ENCODE data around the gene IMMP2L.

Gene IMMP2L

DNA sequence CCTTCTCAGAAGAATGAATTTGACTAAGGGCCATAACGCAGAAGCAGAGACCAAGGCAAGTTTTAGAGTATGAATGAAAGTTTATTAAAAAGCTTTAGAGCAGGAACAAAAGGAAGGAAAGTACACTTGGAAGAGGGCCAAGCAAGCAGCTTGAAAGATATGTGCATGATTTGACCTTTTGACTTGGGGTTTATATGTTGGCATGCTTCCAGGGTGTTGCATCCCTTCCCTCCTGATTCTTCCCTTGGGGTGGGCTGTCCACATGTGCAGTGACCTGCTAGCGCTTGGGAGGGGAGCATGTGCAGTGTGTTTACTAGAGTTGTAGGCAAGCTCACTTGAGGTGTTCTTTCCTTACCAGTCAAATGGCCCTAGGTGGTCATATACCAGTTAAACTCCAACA, 509.3 kb downstream of the IMMP2L start:
- Histone ChIP-seq H3K36me3 (no peaks in the 10 kb centered on the region), H3K27me3 (no peaks in the 10 kb centered on the region)
- TF ChIP-seq, protein P1, sequence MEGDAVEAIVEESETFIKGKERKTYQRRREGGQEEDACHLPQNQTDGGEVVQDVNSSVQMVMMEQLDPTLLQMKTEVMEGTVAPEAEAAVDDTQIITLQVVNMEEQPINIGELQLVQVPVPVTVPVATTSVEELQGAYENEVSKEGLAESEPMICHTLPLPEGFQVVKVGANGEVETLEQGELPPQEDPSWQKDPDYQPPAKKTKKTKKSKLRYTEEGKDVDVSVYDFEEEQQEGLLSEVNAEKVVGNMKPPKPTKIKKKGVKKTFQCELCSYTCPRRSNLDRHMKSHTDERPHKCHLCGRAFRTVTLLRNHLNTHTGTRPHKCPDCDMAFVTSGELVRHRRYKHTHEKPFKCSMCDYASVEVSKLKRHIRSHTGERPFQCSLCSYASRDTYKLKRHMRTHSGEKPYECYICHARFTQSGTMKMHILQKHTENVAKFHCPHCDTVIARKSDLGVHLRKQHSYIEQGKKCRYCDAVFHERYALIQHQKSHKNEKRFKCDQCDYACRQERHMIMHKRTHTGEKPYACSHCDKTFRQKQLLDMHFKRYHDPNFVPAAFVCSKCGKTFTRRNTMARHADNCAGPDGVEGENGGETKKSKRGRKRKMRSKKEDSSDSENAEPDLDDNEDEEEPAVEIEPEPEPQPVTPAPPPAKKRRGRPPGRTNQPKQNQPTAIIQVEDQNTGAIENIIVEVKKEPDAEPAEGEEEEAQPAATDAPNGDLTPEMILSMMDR (IDR thresholded peaks at IDR 0.05; ENCODE audit: low read depth, low read length) = no peak

DNA sequence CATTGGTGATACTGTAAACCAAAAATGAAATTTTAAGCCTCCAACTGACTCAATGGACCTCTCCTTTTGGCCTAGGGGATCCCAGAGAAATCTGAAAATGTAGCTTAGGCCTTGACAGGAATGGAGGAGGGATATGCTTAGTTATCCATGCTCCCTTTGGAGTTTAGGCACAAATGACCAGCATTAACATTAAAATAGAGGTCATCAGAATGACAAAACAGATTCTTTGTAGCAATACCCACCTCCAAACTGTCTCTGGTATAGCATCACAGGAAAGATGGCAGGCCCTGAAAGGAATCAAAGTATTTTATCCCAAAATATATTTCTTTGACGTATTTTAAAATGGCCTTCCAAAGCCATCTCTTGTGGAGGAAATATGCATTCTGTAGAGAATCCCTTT, 510.5 kb downstream of the IMMP2L start:
- Histone ChIP-seq H3K9me3 (no peaks in the 10 kb centered on the region), H3K27me3 (no peaks in the 10 kb centered on the region), H3K36me3 (no peaks in the 10 kb centered on the region), H3K4me1 (peaks cover 2% of the 10 kb centered on the region; the same call in 1 of the 2 replicates), H3K4me3 (ENCODE audit: low read depth, low read length) (no peak overlapping the region)
- TF ChIP-seq, protein P1 (IDR thresholded peaks at IDR 0.05; ENCODE audit: low read depth, low read length) = no peak
- DNase-seq = no peak

More for the DNA sequence above, 509.3 kb downstream of the IMMP2L start:
- Histone ChIP-seq H3K4me1 (peaks cover 2% of the 10 kb centered on the region; the same call in 1 of the 2 replicates), H3K9me3 (no peaks in the 10 kb centered on the region), H3K4me3 (ENCODE audit: low read depth, low read length) (no peak overlapping the region)
- DNase-seq = no peak

DNA sequence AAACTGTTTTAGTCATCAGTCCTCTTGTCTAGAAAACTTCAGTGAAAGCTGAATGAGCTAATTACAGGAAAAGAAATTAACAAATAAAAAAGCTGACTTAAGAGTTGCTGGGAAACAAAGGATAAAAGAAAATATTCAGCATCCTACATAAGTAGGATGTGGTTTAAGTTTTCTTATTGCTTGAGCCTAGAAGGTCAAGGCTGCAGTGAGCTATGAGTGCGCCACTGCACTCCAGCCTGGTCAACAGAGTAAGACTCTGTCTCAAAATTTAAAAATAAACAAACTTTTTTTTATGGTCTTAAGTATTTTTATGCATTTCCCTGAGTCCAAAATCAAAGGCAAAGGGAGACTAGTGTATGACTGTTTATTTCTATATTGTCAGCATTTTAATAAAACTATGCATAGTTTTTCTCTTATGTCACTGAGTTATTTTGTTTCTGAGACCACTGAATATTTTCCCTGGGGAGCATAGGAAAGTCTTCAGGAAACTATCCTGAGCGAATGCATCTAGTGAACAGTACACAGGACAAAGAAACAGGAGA, 511.3 kb downstream of the IMMP2L start:
- Histone ChIP-seq H3K9me3 (no peaks in the 10 kb centered on the region), H3K4me1 (peaks cover 2% of the 10 kb centered on the region; the same call in 1 of the 2 replicates), H3K36me3 (no peaks in the 10 kb centered on the region), H3K4me3 (ENCODE audit: low read depth, low read length) (no peak overlapping the region), H3K27me3 (no peaks in the 10 kb centered on the region)
- TF ChIP-seq, protein P1 (IDR thresholded peaks at IDR 0.05; ENCODE audit: low read depth, low read length) = no peak
- no peak for DNase-seq

DNA sequence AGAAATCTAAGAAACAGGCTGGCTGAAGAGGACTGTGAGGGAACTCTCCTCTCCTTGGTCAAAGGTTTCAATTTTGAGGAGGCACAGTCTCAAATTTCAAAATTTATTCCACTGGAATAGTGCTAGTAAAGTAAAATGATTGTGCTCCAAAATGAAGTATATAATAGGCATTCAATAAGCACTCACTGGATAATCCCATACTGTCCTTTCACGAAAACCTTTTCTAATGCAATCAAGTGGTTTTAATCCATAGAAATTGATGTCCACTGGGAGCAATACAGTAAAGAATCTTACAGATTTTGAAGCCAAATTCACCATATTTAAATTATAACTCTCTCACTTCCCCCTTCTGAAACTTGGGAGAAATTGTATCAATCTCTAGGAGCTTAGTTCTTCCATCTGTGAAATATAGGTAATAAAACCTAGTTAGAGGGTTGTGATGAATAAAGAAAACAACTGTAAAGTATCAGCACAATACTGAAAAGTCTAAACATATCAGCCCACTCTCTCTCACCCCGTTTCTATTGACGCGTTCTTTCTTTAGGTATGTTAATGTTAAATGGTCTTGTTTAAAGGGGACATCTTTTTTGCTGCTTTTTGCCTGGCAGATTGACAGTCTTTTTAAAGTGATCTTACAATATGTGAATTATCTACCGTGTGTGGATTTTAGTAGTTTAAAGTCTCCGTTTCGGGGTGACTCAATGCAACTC, 512.2 kb downstream of the IMMP2L start:
- H3K4me3 ChIP-seq (ENCODE audit: low read depth, low read length) = no peak overlapping the region
- H3K4me1 ChIP-seq = peaks cover 2% of the 10 kb centered on the region; the same call in 1 of the 2 replicates
- no peak for DNase-seq
- no peaks in the 10 kb centered on the region for H3K9me3 ChIP-seq
- no peaks in the 10 kb centered on the region for H3K27me3 ChIP-seq
- TF ChIP-seq, protein P1 (IDR thresholded peaks at IDR 0.05; ENCODE audit: low read depth, low read length) = no peak
- H3K36me3 ChIP-seq = no peaks in the 10 kb centered on the region

DNA sequence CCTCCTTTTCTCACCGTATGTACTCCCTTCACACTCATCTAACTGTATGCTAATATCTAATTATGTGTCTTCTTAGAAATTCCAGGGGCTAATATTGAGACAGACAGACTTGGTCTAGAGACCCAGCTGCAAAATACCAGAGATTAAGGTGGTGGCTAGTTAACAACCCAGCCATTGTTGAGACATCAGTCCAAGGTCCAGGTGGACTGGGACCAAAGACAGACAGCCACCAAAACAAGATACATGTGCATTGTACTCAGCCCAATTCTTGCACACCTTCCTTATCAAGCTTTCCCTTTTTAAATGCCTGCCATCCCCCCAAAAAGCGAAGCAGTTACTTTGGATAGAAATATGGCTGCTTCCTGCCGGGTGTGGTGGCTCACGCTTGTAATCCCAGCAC, 514.7 kb downstream of the IMMP2L start:
- Histone ChIP-seq H3K9me3 (no peaks in the 10 kb centered on the region), H3K4me3 (ENCODE audit: low read depth, low read length) (no peak overlapping the region), H3K36me3 (no peaks in the 10 kb centered on the region), H3K27me3 (no peaks in the 10 kb centered on the region), H3K4me1 (no peaks in the 10 kb centered on the region)
- DNase-seq = no peak
- TF ChIP-seq, protein P1 (IDR thresholded peaks at IDR 0.05; ENCODE audit: low read depth, low read length) = no peak

DNA sequence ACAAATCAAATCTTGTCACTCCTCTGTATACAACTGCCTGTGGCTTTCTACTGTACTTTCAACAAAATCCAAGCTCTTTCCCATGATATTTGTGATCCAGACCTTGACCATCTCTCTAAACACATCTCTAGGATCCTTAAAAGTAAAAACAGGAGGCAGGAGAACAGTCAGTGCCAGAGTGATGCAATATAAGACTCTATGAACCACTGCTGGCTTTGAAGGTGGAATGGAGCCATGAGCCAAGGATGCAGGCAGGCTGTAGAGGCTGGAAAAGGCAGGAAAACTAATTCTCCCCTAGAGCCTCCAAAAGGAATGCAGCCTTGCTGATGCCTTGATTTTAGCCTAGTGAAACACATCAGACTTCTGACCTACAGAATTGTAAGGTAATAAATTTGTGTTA, 516.8 kb downstream of the IMMP2L start:
- H3K4me3 ChIP-seq (ENCODE audit: low read depth, low read length) = no peak overlapping the region
- H3K4me1 ChIP-seq = no peaks in the 10 kb centered on the region

More for the DNA sequence above, 516.8 kb downstream of the IMMP2L start:
- Histone ChIP-seq H3K9me3 (no peaks in the 10 kb centered on the region), H3K36me3 (no peaks in the 10 kb centered on the region), H3K27me3 (no peaks in the 10 kb centered on the region)
- DNase-seq = no peak
- TF ChIP-seq, protein P1 (IDR thresholded peaks at IDR 0.05; ENCODE audit: low read depth, low read length) = no peak

All from BE2C (cell line).